ENCODE data around the gene NEK6.

GRCh38 chr9:124345063-124345462, 87.3 kb downstream of the NEK6 start:
- TF ChIP-seq RFX5 (IDR thresholded peaks at IDR 0.05; ENCODE audit: low read depth, low read length): no peak
- TF ChIP-seq, protein P1, sequence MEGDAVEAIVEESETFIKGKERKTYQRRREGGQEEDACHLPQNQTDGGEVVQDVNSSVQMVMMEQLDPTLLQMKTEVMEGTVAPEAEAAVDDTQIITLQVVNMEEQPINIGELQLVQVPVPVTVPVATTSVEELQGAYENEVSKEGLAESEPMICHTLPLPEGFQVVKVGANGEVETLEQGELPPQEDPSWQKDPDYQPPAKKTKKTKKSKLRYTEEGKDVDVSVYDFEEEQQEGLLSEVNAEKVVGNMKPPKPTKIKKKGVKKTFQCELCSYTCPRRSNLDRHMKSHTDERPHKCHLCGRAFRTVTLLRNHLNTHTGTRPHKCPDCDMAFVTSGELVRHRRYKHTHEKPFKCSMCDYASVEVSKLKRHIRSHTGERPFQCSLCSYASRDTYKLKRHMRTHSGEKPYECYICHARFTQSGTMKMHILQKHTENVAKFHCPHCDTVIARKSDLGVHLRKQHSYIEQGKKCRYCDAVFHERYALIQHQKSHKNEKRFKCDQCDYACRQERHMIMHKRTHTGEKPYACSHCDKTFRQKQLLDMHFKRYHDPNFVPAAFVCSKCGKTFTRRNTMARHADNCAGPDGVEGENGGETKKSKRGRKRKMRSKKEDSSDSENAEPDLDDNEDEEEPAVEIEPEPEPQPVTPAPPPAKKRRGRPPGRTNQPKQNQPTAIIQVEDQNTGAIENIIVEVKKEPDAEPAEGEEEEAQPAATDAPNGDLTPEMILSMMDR (IDR thresholded peaks at IDR 0.05 in 2 of 3, conservative IDR thresholded peaks at IDR 0.05 in 1 of 3; ENCODE audit: control insufficient read depth in 2 of 3, extremely low read depth in 1 of 3, insufficient read depth in 1 of 3, low read depth in 3 of 3, low read length in 3 of 3): no peak

Data from GM12878 (cell line).